Panc1 (cell line): ENCODE measurements around the gene ECD. TPM values are rescaled to one million over a fixed set of nuclear protein-coding genes. Genes with fewer than 3 reads are reported as not detected.
"Not testable (repeated sequence)": the region's sequence is repeated elsewhere in the genome, so short reads cannot be mapped to it uniquely, and the experiment has no call there.

Experiments
- ATAC-seq: fragments of 200-7000 bp; cut with Tn5 transposase; 2 replicates; pipeline ENCODE4 v1.9.1; 2020; ENCODE audit warnings: mild to moderate bottlenecking, moderate library complexity
- BruUV-seq: library from RNA; stranded (reverse); fragments of 400-500 nt; replicated peaks from 2 replicates; lab custom pipeline; 2021; lab: Mats Ljungman, UMichigan
- CTCF ChIA-PET: fragments of 300-600 bp; sonication (Branson Sonifier 250); formaldehyde crosslinking; loops from one replicate; lab custom pipeline; 2022; ENCODE audit warnings: antibody characterized with exemption; lab: Charles Lee
- POLR2A ChIA-PET: fragments of 300-600 bp; sonication (Branson Sonifier 250); formaldehyde crosslinking; loops from one replicate; lab custom pipeline; 2022; ENCODE audit warnings: antibody characterized with exemption; lab: Charles Lee
- DNase-seq: peaks from one replicate; pipeline ENCODE4 v3.0.0-alpha.2; 2010; ENCODE audit warnings: low read depth, low spot score
- H3K27ac ChIP-seq: 2 replicates; pipeline ENCODE4 v1.5.1; 2011; ENCODE audit warnings: mild to moderate bottlenecking, low read length, inconsistent platforms
- H3K27me3 ChIP-seq: fragments of 200-500 bp; sonication (Bioruptor generic); 2 replicates; pipeline ENCODE4 v1.6.0; 2014; ENCODE audit warnings: low read length, inconsistent platforms; ENCODE audit not compliant: control insufficient read depth, insufficient read depth
- H3K36me3 ChIP-seq: fragments of 200-500 bp; sonication (Bioruptor generic); 2 replicates; pipeline ENCODE4 v1.5.1; 2014; ENCODE audit warnings: inconsistent platforms, mild to moderate bottlenecking, low read length, moderate library complexity; ENCODE audit not compliant: control insufficient read depth, insufficient read depth
- H3K4me1 ChIP-seq: 2 replicates; pipeline ENCODE4 v1.5.1; 2011; ENCODE audit warnings: inconsistent platforms, mild to moderate bottlenecking, low read length, moderate library complexity; ENCODE audit not compliant: control insufficient read depth, insufficient read depth
- H3K4me3 ChIP-seq, 2 experiments: 2 replicates each; pipeline ENCODE4 v1.5.1; 2011 to 2012; ENCODE audit warnings: low read depth in 2 of 2, low read length in 2 of 2, mild to moderate bottlenecking in 2 of 2, inconsistent platforms in 1 of 2, moderate library complexity in 1 of 2
- H3K9me3 ChIP-seq: fragments of 200-500 bp; sonication (Bioruptor generic); 2 replicates; pipeline ENCODE4 v1.5.1; 2014; ENCODE audit warnings: low read depth, mild to moderate bottlenecking, inconsistent platforms, low read length, moderate library complexity; ENCODE audit not compliant: control insufficient read depth, insufficient read depth
- CTCF ChIP-seq: fragments of 450-650 bp; IDR thresholded peaks from 2 replicates; pipeline ENCODE4 v1.5.1; 2017; ENCODE audit warnings: mild to moderate bottlenecking
- POLR2AphosphoS5 ChIP-seq: IDR thresholded peaks from 2 replicates; pipeline ENCODE4 v1.6.1; 2012; ENCODE audit warnings: mild to moderate bottlenecking, low read depth, low read length, moderate library complexity
- REST ChIP-seq, 2 experiments: IDR thresholded peaks; 2 replicates each; pipeline ENCODE4 v1.6.1; 2011 to 2012; ENCODE audit warnings: low read depth in 2 of 2, control low read depth in 1 of 2, low read length in 1 of 2, mild to moderate bottlenecking in 1 of 2, moderate library complexity in 1 of 2; ENCODE audit not compliant: insufficient read depth in 1 of 2
- SIN3A ChIP-seq: IDR thresholded peaks from 2 replicates; pipeline ENCODE4 v1.6.1; 2012; ENCODE audit warnings: low read depth, mild to moderate bottlenecking, low read length, moderate library complexity, borderline replicate concordance; ENCODE audit not compliant: insufficient read depth
- TCF7L2 ChIP-seq: IDR thresholded peaks from 2 replicates; pipeline ENCODE4 v1.6.1; 2011; ENCODE audit warnings: mild to moderate bottlenecking, low read depth, low read length, inconsistent platforms
- in situ Hi-C: cut with HindIII; loops from 2 replicates; pipeline ENCODE4 v1.10.0; 2016; ENCODE audit warnings: low sequenced_read_pairs, low pct_unique_long_range_greater_than_20kb
- intact Hi-C: fragments of 100-400 bp; cut with micrococcal nuclease; formaldehyde crosslinking; loops from one replicate; pipeline ENCODE4 v1.10.0; 2022; ENCODE audit not compliant: unreplicated experiment
- total RNA-seq: library from RNA; stranded (reverse); gene quantifications from one replicate; pipeline ENCODE4 v1.2.1, GENCODE V29; 2021; ENCODE audit not compliant: unreplicated experiment

The ECD gene
- total RNA-seq, 1 experiment from 2014 or later = 53.9 TPM

- DNase-seq, H3K9me3 ChIP-seq, H3K4me1 ChIP-seq, CTCF ChIA-PET, in situ Hi-C loops, ATAC-seq, H3K36me3 ChIP-seq, H3K4me3 ChIP-seq, intact Hi-C loops, H3K27ac ChIP-seq, H3K27me3 ChIP-seq, BruUV-seq: not testable (repeated sequence)
- POLR2A ChIA-PET = interaction anchor here (0.7 kb wide), 1 partner anchor 699 kb away, joined by 3 read pairs; no protein-coding TSS in a partner anchor
Measured at GRCh38 chr10:73109248-73109652, 58.6 kb downstream of the ECD start.

- Histone ChIP-seq H3K36me3 (no peaks in the 10 kb centered on the region), H3K9me3 (no peaks in the 10 kb centered on the region), H3K4me1 (no peaks in the 10 kb centered on the region), H3K4me3 (no peak overlapping the region), H3K27me3 (no peaks in the 10 kb centered on the region), H3K27ac (no peak overlapping the region)
- ChIA-PET CTCF (no interaction called here), POLR2A (interaction anchor here (0.6 kb wide), 1 partner anchor 9 kb away, joined by 7 read pairs; the partner anchor contains the start of gene P4HA1)
- no TSS peak for BruUV-seq
- intact Hi-C loops (no loop called here), in situ Hi-C loops (no loop called here)
- TF ChIP-seq SIN3A (no peak), POLR2AphosphoS5 (no peak), TCF7L2 (no peak), CTCF (no peak), REST (IDR thresholded peaks at IDR 0.05; ENCODE audit: insufficient read depth in 1 of 2, low read depth in 2 of 2, low read length in 1 of 2) (no peak)
- ATAC-seq = no peak
- DNase-seq = no peak
Measured at GRCh38 chr10:73106301-73106700, 61.5 kb downstream of the ECD start.

GRCh38 chr10:73099141-73099540 is 68.7 kb downstream of the ECD start:
- no peak for DNase-seq
- Histone ChIP-seq H3K9me3 (no peaks in the 10 kb centered on the region), H3K27me3 (no peaks in the 10 kb centered on the region), H3K36me3 (peaks cover 6% of the 10 kb centered on the region; the same call in 1 of the 2 replicates), H3K4me3 (no peak overlapping the region), H3K4me1 (peaks cover 11% of the 10 kb centered on the region), H3K27ac (no peak overlapping the region)
- no TSS peak for BruUV-seq
- ATAC-seq = no peak
- intact Hi-C loops = no loop called here
- ChIA-PET POLR2A (no interaction called here), CTCF (no interaction called here)
- in situ Hi-C loops = no loop called here
- TF ChIP-seq POLR2AphosphoS5 (no peak), SIN3A (no peak), REST (IDR thresholded peaks at IDR 0.05; ENCODE audit: insufficient read depth in 1 of 2, low read depth in 2 of 2, low read length in 1 of 2) (no peak), TCF7L2 (no peak), CTCF (no peak)
